Pericardium fibroblast (primary cell): Measurements from ENCODE around the gene SLC2A3. TPM values are rescaled to one million over a fixed set of nuclear protein-coding genes. Genes with fewer than 3 reads are reported as not detected.

Experiments
- total RNA-seq: library from RNA; depleted of rRNA; stranded (reverse); fragments of >200 nt; gene quantifications from 2 replicates; pipeline ENCODE4 v1.2.3, GENCODE V29; 2015

Gene SLC2A3
- total RNA-seq, result 31.7 and 52.7 TPM in 2 replicates

DNA sequence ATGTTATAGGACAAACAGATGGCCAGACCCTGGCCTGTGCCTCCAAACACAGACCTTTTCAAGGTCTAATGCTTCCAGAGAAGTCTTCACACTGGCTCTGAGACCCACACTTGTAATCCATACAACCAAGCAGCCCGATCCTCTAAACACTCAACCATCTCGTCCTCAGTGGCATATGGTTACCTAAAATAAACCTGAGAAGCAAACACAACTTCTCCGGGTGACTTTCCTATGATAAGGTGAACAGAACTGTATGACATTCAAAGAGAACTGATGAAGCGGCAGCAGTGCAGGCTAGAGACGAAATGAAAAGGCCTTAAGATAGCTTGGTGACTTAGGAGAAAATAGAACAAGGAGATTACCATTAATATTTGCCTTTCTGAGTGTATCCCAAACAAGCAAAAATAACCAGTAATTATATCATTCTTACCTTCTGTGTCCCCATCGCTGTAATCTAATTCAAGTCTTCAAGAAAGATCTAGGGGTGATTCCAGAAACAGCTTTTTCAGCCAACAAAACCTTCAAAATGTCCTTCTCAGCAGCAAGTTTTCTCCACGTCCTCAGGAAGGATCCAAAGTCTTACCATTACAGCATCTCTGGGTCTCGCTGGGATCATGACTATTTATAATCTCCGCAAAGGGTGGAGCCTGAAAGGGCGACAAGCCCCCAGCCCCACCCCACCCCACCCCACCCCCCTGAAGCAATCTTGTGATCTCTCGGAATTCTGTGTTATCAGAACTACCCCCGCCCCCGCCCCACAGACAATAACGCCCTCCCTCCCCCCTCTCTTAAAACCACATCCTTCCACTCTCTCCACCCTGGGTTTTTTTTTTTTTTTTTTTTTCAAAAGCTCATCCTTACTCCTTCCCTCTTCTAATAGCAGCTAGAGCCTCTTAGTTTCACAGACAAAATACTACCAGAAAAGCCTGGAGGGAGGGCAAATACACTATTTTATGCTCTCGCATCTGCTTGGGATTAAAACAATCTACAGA is at the start of gene SLC2A3:
Gene SLC2A3 (minus strand): TSS at position 598 of the 992 bp plus-strand sequence. CDS start 153 bp downstream, at position 445.

GRCh38 chr12:7872566-7873319 is 63.2 kb downstream of the SLC2A3 start, which contains the start of gene SLC2A14:
SLC2A14 (minus strand) TSS chr12:7872915; CDS start chr12:7869880, 3,035 bp downstream.

Other genes starting within 250 kb of the SLC2A3 start
- gene GDF3, start 240.4 kb downstream of the SLC2A3 start, total RNA-seq, result not detected in 2 replicates
- gene DPPA3, start 224.8 kb downstream of the SLC2A3 start, total RNA-seq, result not detected in 2 replicates
- gene CLEC4C, start 188.8 kb downstream of the SLC2A3 start, total RNA-seq, result not detected in 2 replicates
- not detected in 2 replicates for gene NANOGNB, start 171.0 kb downstream of the SLC2A3 start, total RNA-seq
- not detected in 2 replicates for gene NANOG, start 146.8 kb downstream of the SLC2A3 start, total RNA-seq
- gene SLC2A14, start 63.3 kb downstream of the SLC2A3 start, total RNA-seq, result not detected in 2 replicates
- gene FOXJ2, start 96.5 kb upstream of the SLC2A3 start, total RNA-seq, result 10.4 and 11.4 TPM in 2 replicates
- gene C3AR1, start 130.2 kb upstream of the SLC2A3 start, total RNA-seq, result not detected in 2 replicates
- gene NECAP1, start 146.1 kb upstream of the SLC2A3 start, total RNA-seq, result 23.8 and 25.1 TPM in 2 replicates
- not detected in 2 replicates for gene CLEC4A, start 187.4 kb upstream of the SLC2A3 start, total RNA-seq
- gene ZNF705A, start 220.8 kb upstream of the SLC2A3 start, total RNA-seq, result not detected in 2 replicates